Tibial artery (tissue), 4 donors: ENCODE results near the gene AFAP1L2.

Source experiments
- DNase-seq, 2 donors: peaks; one replicate each; pipeline ENCODE4 v3.0.0-alpha.2; 2019
- H3K27ac ChIP-seq, 2 donors: fragments of 200-600 bp; sonication (generic) in 1 of 2; 1 replicate in 1 of 2; 2 replicates in 1 of 2; pipeline ENCODE4 v1.5.1; 2018 to 2019; ENCODE audit warnings: mild to moderate bottlenecking in 1 of 2
- H3K27me3 ChIP-seq, 2 donors: fragments of 200-600 bp; sonication (generic) in 1 of 2; one replicate each; pipeline versions ENCODE4 v1.5.1 to v1.6.0; 2016 to 2019
- H3K36me3 ChIP-seq, 3 donors: fragments of 200-600 bp; sonication (generic) in 2 of 3; one replicate each; pipeline ENCODE4 v1.5.1; 2016 to 2019; ENCODE audit warnings: mild to moderate bottlenecking in 2 of 3
- H3K4me1 ChIP-seq, 4 donors: fragments of 200-600 bp; sonication (generic) in 2 of 4; 1 replicate in 3 of 4; 2 replicates in 1 of 4; pipeline ENCODE4 v1.5.1; 2016 to 2019
- H3K4me3 ChIP-seq, 2 donors: fragments of 200-600 bp; sonication (generic) in 1 of 2; 1 replicate in 1 of 2; 2 replicates in 1 of 2; pipeline ENCODE4 v1.5.1; 2018 to 2019; ENCODE audit warnings: mild to moderate bottlenecking in 2 of 2
- H3K9me3 ChIP-seq, 3 donors: fragments of 200-600 bp; sonication (generic) in 1 of 3; one replicate each; pipeline ENCODE4 v1.5.1; 2016 to 2019
- CTCF ChIP-seq, 2 experiments: fragments of 200-600 bp in 1 of 2; fragments of 450-650 bp in 1 of 2; IDR thresholded peaks; one replicate each; pipeline ENCODE4 v1.5.1; 2017 to 2019; ENCODE audit warnings: antibody characterized with exemption in 2 of 2, mild to moderate bottlenecking in 1 of 2, moderate library complexity in 1 of 2
- intact Hi-C: fragments of 100-400 bp; cut with DNase I; formaldehyde crosslinking; loops from one replicate; pipeline ENCODE4 v1.15.0; 2023; ENCODE audit warnings: low total_unique reads

AFAP1L2 gene

GRCh38 chr10:114279289-114279688 is 125.0 kb downstream of the AFAP1L2 start:
- peak in 1 of 2 donors; percentile 21 for DNase-seq
- no peaks in the 10 kb centered on the region for H3K36me3 ChIP-seq
- no peaks in the 10 kb centered on the region for H3K9me3 ChIP-seq
- H3K27me3 ChIP-seq: peaks cover 0 to 28% of the 10 kb centered on the region in 2 donors
- intact Hi-C loops: no loop called here
- no peak for TF ChIP-seq CTCF (IDR thresholded peaks at IDR 0.05)
- H3K4me1 ChIP-seq: no peaks in the 10 kb centered on the region
- H3K4me3 ChIP-seq: no peak overlapping the region
- no peak overlapping the region for H3K27ac ChIP-seq

GRCh38 chr10:114278884-114279191 is 125.5 kb downstream of the AFAP1L2 start:
- H3K27me3 ChIP-seq: peaks cover 0 to 23% of the 10 kb centered on the region in 2 donors
- H3K4me3 ChIP-seq: no peak overlapping the region
- no peak for TF ChIP-seq CTCF (IDR thresholded peaks at IDR 0.05)
- no peak overlapping the region for H3K27ac ChIP-seq
- H3K36me3 ChIP-seq: no peaks in the 10 kb centered on the region
- H3K4me1 ChIP-seq: no peaks in the 10 kb centered on the region
- intact Hi-C loops: no loop called here
- DNase-seq: no peak
- H3K9me3 ChIP-seq: no peaks in the 10 kb centered on the region

- peaks cover 0 to 23% of the 10 kb centered on the region in 2 donors for H3K27me3 ChIP-seq
- H3K9me3 ChIP-seq: no peaks in the 10 kb centered on the region
- H3K36me3 ChIP-seq: no peaks in the 10 kb centered on the region
- TF ChIP-seq CTCF (IDR thresholded peaks at IDR 0.05): no peak
- H3K4me1 ChIP-seq: no peaks in the 10 kb centered on the region
- H3K27ac ChIP-seq: no peak overlapping the region
- intact Hi-C loops: no loop called here
- DNase-seq: peak; percentile 17 to 61
- no peak overlapping the region for H3K4me3 ChIP-seq
These were observed 126.0 kb downstream of the AFAP1L2 start for GRCh38 chr10:114278140-114278883.

- peak; percentile 17 to 23 for DNase-seq
- no peak overlapping the region for H3K27ac ChIP-seq
- H3K4me3 ChIP-seq: no peak overlapping the region
- intact Hi-C loops: no loop called here
- H3K36me3 ChIP-seq: no peaks in the 10 kb centered on the region
- no peaks in the 10 kb centered on the region for H3K9me3 ChIP-seq
- no peak for TF ChIP-seq CTCF (IDR thresholded peaks at IDR 0.05)
- H3K4me1 ChIP-seq: peaks cover 0 to 6% (median 1%) of the 10 kb centered on the region in 4 donors
- H3K27me3 ChIP-seq: peaks cover 0 to 23% of the 10 kb centered on the region in 2 donors
These were observed 127.6 kb downstream of the AFAP1L2 start for GRCh38 chr10:114276671-114277070.

- TF ChIP-seq CTCF (IDR thresholded peaks at IDR 0.05): no peak
- no peaks in the 10 kb centered on the region for H3K9me3 ChIP-seq
- H3K4me1 ChIP-seq: peaks cover 0 to 12% (median 6%) of the 10 kb centered on the region in 4 donors
- DNase-seq: peak in 1 of 2 donors; percentile 32
- no peak overlapping the region for H3K27ac ChIP-seq
- H3K36me3 ChIP-seq: no peaks in the 10 kb centered on the region
- H3K27me3 ChIP-seq: peaks cover 0 to 18% of the 10 kb centered on the region in 2 donors
- no peak overlapping the region for H3K4me3 ChIP-seq
- intact Hi-C loops: no loop called here
These were observed 128.2 kb downstream of the AFAP1L2 start for GRCh38 chr10:114276066-114276465.
